ENCODE results near the gene MCAM. TPM values are rescaled to one million over a fixed set of nuclear protein-coding genes. Genes with fewer than 3 reads are reported as not detected.
A peak's percentile ranks its signal among the peaks of the same experiment; 100 is the strongest.

The MCAM gene
- total and polyA plus RNA-seq, 2 of the 8 experiments (the other 6 are each of a cell fraction or from before 2014, with no cell fraction given): 22.4 to 32.2 TPM

- TF ChIP-seq ATF3 (IDR thresholded peaks at IDR 0.05; ENCODE audit: insufficient read depth, low read depth, low read length): no peak
- peak; percentile 75 for TF ChIP-seq E2F6 (IDR thresholded peaks at IDR 0.05)
- Histone ChIP-seq H4K8ac (ENCODE audit: extremely low read depth, insufficient read depth, low read length) (no peak overlapping the region), H3K4ac (replicated peaks; ENCODE audit: insufficient read length, low read depth, low read length) (no peak overlapping the region), H2BK15ac (ENCODE audit: low read length) (no peak overlapping the region), H4K5ac (ENCODE audit: insufficient read length, low read depth, low read length) (no peak overlapping the region), H2AK5ac (ENCODE audit: low read depth, low read length) (no peak overlapping the region), H3K4me3 (ENCODE audit: extremely low read depth in 1 of 4, insufficient read depth in 2 of 4, low read depth in 3 of 4, low read length in 4 of 4) (no peak overlapping the region), H2BK20ac (ENCODE audit: low read length) (no peak overlapping the region), H2BK12ac (ENCODE audit: low read depth, low read length) (no peak overlapping the region), H4K20me1 (replicated peaks in 1 of 2; ENCODE audit: control insufficient read depth in 1 of 2, insufficient read depth in 2 of 2, low read length in 2 of 2) (peaks cover 4 to 23% of the 10 kb centered on the region in 2 experiments), H2BK120ac (replicated peaks; ENCODE audit: low read depth, low read length) (no peak overlapping the region), H3K36me3 (ENCODE audit: control insufficient read depth in 2 of 4, insufficient read depth in 4 of 4, low read length in 3 of 4) (peaks cover 0 to 3% (median 1%) of the 10 kb centered on the region in 4 experiments; a peak in 3 of 8 replicates), H3K27me3 (replicated peaks in 1 of 4; ENCODE audit: control insufficient read depth in 3 of 4, extremely low read depth in 1 of 4, insufficient read depth in 3 of 4, low read length in 3 of 4) (peaks cover 18 to 37% (median 32%) of the 10 kb centered on the region in 4 experiments), H3K56ac (replicated peaks; ENCODE audit: insufficient read length, low read depth, low read length) (no peak overlapping the region), H2BK5ac (ENCODE audit: low read depth, low read length) (no peak overlapping the region), H3K14ac (ENCODE audit: insufficient read length) (no peak overlapping the region), H3K79me1 (ENCODE audit: low read depth, low read length) (no peaks in the 10 kb centered on the region; the same call in 1 of the 2 replicates), H3K9ac (replicated peaks in 1 of 4; ENCODE audit: extremely low read depth in 1 of 4, low read depth in 3 of 4, low read length in 3 of 4) (no peak overlapping the region), H3K23ac (ENCODE audit: insufficient read length) (no peak overlapping the region), H3K23me2 (ENCODE audit: low read depth, low read length) (peaks cover 4% of the 10 kb centered on the region; the same call in 1 of the 2 replicates), H3K9me3 (ENCODE audit: insufficient read depth in 2 of 2, low read depth in 1 of 2, low read length in 1 of 2) (no peaks in the 10 kb centered on the region; a peak in 1 of 4 replicates), H3K18ac (ENCODE audit: extremely low read depth, low read length) (no peak overlapping the region), H3K4me2 (ENCODE audit: insufficient read depth in 1 of 2, low read depth in 2 of 2, low read length in 2 of 2) (no peak overlapping the region; a peak in 1 of 4 replicates), H3K79me2 (ENCODE audit: control insufficient read depth in 1 of 2, insufficient read depth in 2 of 2, low read length in 2 of 2) (no peaks in the 10 kb centered on the region), H3K4me1 (replicated peaks in 1 of 4; ENCODE audit: control insufficient read depth in 3 of 4, insufficient read depth in 4 of 4, low read length in 3 of 4) (peaks cover 12 to 25% (median 22%) of the 10 kb centered on the region in 4 experiments), H2AFZ (ENCODE audit: low read length) (no peak overlapping the region), H4K91ac (replicated peaks; ENCODE audit: insufficient read length, low read length) (no peak overlapping the region), H3K27ac (ENCODE audit: low read depth, low read length) (no peak overlapping the region)
- ChIA-PET CTCF (ENCODE audit: partially characterized antibody) (interaction anchor here (1.2 to 10.9 kb wide), 7 partner anchors 10 to 112 kb away, joined by 5 to 474 read pairs (median 7); partner anchors contain the start of genes C1QTNF5 and USP2), POLR2A (ENCODE audit: partially characterized antibody) (interaction anchor here (1.0 to 3.7 kb wide), 6 partner anchors 9 to 112 kb away, joined by 3 to 32 read pairs (median 4); partner anchors contain the start of genes C1QTNF5 and USP2)
- WGBS, 2 experiments (ENCODE audit: extremely low coverage in 1 of 2, insufficient coverage in 1 of 2, insufficient read length in 1 of 2, insufficient replicate concordance in 2 of 2, low coverage in 1 of 2, low lambda C conversion rate in 2 of 2, missing lambda C conversion rate in 1 of 2): 90% methylated on average over 5 of the region's 5 CpGs; no CpG with 5 or more reads in 1 of the 2 experiments
- DNase-seq (ENCODE audit: low read depth in 1 of 2, low spot score in 2 of 2) (no peak), FAIRE-seq (no peak)
Measured at GRCh38 chr11:119362741-119363080, 45.8 kb upstream of the MCAM start.
